ENCODE results near the gene TMEM51.

TMEM51 gene

DNA sequence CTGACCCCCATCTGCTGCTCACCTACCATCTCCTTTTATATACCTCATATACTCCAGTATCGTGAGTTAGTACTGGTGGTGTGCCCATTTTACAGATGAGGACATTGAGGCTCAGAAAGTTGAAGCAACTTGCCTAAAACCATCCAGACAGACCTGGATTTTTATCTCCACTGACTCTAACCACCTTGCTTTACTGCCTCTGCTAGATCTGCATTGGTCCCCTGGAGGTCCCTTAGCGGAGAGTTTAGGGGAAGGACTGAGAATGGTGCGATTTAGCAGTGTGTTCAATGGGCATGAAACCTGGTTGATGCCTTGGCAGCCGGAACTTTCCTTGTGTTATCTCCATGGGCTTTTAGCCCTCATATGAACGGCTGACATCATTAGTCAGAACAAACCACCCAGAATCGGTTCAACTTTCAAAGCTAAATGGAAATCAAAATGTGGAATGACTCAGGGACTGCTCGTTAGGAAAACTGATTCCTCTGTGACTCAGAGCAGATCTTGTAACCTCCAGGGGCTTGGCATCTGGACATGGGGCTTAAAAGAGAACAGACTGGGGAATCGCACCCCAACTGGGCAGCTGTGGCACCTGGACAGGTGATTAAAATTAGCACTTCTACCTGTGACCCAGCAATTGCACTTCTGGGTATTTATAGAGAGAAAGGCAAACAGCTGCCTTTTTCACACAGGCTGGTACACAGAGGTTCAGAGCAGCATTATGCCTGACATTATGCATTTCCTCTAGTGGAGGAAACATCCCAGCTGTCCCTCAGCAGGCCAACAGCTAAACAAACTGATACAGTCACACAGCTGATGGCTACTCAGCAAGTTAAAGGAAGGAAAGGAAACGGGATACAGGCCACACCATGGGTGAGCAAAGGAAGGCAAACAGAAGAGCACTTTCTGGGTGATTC is 25.3 kb downstream of the TMEM51 start:
- DNase-seq = no peak

DNA sequence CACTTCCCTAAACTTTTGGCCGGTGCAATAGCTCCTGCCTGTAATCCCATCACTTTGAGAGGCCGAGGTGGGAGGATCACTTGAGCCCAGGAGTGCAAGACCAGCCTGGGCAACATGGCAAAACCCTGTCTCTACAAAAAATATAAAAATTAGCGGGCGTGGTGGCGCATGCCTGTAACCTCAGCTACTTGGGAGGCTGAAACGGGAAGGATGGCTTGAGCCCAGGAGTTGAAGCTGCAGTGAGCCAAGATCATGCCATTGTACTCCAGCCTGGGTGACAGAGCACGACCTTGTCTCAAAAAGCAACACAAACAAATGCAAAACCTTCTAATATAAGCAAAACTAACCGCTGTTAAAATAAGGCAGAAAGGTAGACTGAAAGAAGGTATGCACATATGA is 25.9 kb downstream of the TMEM51 start:
- no peak for DNase-seq

DNA sequence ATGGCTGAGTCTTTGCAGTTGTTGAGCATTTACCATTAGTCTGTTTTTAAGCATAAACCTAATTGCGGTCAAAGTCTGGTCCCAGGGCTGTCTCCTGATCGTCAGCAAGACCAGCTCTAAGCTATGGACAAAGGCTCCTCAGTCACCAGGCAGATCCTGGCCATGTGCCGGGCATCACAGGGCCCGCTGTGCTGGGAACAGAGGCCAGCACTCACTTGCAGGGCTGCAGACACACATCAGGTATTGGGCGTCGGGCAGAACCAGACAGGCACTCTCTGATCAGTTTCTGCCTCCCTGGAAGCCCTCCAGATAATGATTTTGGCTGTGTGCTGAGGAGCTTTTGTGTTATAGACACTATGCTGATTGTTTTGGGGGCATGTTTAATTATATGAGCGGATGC is 26.6 kb downstream of the TMEM51 start:
- peak in 13 of 14 donors; percentile 9 to 87 (median 70) for DNase-seq

DNA sequence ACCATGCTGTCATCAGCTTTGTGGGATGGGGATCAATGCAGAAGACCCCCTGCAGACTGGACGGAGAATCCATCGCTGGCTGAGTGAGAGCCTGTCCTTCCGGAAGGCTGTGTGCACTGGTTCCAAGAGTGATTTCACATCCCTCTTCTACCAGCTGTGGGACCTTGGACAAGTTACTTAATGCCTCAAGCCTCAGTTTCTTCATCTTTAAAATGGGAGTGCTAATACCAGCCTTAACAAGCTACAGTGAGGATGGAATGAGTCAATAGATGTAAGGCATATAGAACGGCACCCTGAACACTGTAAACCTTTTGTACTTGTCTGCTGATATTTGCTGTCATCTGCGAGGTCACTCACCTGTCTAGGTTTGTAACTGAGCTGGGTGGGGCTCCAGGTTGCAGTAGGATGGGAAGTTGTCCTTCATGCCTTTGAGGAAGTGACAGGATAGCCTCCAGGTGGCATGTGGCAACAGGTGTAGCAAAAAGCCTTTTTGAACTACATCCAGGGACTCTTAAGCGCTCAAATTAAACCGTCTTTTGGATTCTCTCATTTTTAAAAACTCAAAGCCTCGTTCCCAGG is 27.5 kb downstream of the TMEM51 start:
- DNase-seq = peak in 1 of 14 donors; percentile 17

DNA sequence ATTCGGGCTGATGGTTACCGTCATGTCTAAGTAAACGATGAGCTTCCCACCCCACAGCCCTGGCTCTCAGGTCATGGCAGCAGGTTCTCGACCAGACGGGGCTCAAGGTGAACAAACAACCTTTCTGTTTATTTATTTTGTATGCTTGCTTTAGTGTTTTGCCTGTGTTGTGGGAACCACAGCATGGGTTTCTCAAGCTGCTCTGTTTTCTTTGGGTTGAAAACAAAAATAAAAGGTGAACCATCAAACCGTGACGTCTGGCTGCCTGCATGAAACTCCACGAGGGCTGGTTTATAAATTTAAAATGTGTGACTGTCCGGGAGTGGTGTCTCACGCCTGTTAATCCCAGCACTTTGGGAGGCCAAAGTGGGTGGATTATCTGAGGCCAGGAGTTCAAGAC is 28.0 kb downstream of the TMEM51 start:
- no peak for DNase-seq

DNA sequence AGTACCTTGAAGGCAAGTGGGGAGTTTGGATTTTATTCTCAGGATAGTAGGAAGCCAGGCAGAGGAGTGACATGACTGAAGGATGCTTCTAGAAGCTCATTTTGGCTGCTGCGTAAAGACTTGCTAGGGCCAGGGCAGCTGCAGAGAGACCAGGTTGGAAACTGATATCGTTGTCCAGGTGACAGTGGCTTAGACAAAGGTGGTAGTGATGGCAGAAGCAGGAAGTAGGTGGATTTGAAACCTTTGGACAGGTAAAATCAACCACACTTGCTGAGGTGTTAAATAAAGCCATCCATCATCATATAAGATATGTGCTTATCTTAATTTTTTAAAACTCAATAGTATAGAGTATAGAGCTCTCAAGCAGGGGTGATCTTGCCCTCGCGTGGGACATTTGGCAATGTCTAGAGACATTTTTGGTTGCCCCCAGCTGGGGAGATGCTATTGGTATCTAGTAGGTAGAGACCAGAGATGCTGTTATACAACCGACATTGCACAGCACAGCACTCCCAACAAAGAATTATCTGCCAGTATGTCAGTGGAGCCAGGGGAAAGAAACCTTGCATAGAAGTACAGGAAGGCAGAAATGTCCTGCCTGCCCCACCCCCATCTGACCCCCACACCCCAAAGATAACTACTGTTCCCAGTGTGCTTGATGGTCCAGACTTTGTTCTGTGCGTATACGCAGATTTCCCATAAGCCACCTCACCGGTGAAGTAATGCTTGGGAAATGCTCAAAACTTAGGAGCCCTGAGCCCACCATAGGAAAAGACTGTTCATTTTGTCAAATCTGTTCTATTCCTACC is 31.1 kb downstream of the TMEM51 start:
- DNase-seq = no peak

DNA sequence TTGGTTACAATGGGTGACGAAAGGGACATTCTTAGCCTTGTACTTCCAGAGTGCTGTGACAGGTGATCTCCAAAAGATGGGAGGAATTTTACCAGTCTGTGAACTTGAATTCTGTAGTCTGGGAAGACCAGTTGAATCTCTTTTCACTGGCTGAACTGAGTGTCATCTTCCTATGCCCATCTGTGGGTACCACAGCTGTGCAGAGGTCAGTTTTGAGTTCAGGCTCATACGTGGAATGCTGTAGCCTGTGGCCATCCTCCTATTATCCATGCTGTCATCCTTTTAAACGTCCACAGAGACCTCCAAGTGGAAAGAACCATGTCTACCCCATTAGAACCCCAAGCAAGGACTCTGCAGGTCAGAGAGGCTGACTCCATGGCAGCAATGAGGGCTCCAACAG is 32.1 kb downstream of the TMEM51 start:
- DNase-seq = no peak

DNA sequence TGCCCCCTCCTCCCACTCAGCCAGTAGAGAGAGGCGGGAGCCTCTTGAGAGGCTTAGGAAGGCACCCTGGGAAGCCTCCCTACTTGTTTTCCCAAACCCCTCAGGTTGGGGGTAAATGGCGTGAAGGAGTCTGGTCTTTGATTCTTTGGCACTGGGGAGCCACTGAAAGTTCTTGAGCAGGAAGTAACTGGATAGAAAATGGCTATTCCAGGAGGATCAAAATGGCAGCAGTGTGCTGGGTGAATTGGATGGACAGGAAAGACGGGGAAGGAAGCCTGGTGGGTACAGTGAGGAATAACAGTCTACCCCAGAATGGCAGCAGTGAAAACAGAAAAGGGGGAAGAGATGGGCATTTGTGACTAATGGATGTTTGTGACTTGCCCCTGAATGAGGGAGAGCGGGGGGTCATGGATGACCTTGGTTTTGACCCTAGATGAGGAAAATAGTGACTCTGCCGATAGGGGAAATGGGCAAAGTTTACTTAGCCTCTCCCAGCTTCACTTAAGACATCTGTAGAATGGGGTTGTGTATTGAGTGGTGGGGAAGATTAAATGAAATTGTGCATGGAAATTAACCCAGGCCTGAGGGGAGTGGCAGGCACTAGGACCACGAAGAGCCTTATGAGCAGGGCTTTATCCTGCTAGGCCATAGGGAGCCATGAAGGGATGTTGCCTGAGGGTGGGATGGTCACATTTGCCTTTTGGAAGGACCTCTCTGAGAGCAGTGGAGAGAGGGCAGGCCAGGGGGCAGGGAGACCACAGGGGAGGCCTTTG is 32.7 kb downstream of the TMEM51 start:
- no peak for DNase-seq

DNA sequence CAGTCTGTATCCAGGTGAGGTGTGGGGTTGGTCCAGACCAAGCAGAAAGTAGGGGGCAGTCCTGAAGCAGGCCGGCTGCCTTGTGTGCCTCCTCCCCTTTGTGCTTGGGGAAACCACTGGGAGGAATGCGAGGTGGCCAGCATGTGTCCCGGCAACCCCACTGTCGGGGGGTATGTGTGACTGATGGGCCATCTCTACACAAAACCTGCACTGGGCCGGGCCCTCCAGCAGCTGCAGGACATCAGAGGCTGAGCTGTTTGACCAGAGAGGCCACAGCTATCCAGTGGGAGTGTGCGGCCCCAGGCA is 33.3 kb downstream of the TMEM51 start:
- no peak for DNase-seq

DNA sequence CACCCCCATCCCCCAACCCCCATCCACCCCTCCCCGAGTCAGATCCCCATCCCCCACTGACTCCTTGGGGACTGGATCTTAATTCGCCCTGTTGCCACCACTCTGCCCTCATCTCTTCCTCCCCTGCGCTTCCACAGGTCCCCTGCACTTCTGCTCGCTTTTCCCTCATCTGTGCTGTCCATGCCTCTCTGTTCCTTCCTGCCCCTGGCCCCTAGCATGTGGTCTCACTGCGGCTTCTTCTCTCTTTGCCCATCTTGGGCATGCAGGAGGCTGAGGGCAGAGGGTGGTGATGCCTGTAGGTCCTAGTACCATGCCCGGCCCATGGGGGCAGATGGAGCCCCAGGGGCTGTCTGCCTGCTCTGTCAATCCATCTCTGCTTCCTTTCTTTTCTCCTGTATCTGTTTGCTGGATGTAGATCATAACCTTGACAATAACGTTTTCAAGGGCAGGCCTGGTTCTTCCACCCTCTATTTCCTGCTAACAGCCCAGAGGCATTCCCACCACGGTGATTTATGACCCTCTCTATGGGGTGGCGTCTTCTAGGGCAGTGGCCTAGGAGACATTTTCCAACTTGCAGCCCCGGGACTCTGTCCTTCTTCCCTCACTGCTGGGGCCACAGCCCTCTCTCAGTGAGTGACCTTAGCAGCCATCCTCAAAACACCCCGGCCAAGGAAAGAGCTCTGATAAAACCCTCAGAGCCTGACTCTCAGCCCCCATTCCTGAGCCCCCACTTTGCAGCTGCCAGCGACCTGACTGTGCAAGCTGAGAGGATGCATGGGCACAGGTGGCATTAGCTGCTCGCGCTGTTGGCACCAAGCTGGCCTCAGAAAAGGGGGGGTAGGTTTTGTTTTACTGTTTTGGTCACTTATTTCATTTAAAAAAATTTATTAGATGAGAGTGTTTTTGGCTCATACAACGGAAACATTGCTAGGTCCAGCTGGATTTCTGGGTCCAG is 33.9 kb downstream of the TMEM51 start:
- peak in 1 of 14 donors; percentile 23 for DNase-seq

DNA sequence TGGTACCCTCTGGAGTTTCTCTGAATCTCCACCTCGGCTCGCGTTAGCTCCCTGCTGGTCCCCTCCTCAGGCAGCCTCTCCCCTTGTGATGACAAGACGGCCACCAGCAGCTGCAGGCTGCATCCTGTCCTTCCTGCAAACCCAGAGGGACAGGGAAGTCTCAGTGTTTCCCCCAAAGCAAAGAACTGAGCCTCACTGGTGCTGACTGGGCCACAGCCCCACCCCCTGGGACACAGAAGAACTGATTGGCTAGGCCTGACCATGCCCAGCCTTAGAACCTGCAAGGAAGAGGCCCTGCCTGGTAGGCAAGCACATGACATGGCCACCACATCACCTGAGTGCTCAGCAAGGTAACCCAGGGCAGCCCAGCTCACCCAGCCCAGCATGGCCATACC is 34.6 kb downstream of the TMEM51 start:
- peak in 1 of 14 donors; percentile 41 for DNase-seq

DNA sequence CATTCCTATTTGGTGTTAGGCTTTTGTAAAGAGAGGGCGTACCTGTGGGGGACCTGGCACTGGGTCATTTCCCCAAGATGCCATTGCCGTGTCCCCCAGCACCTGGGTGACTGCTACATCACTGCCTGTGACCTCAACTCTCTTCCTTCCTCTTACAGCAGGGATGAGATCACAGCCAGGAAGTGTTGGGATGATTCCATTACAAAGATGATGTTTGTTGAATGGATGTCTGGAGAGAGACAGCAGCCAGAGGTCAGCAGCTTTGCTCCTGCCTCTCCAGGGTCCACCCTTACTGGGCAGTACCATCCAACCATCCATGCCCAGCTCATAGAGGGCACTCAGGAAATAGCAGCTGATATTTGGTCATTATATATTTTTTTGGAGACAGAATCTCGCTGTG is 35.1 kb downstream of the TMEM51 start:
- DNase-seq = no peak

DNA sequence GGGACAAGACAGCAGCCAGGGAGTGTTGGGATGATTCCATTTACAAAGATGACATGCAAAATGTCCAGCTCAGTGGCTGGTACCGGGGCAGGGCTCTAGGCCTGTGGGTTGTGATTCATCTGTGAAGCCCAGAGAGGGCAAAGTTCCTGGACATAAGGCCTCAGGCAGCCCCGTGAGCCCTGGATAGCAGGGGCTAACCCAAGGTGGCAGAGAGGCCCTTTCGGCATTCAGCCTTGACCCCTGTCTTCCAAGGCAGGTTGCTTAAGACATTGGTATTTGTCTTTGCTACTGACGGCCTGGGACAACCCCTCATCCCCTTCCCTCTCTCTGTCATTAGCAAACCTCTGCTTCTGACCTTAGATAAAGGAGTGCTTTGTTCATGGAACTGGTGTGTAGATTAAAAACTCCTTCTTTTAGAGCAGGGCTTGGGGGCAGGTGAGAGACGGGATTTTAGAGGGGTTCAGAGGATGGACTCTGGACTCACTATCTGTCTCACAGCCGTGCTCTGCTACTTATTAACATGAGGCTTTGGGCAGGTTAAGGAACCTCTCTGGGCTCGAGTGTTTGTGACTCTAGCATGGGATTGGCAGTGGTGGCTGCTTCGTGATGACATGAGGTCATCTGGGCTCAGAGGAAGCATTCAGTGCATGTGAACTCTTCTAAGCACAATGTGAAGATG is 36.3 kb downstream of the TMEM51 start:
- no peak for DNase-seq

DNA sequence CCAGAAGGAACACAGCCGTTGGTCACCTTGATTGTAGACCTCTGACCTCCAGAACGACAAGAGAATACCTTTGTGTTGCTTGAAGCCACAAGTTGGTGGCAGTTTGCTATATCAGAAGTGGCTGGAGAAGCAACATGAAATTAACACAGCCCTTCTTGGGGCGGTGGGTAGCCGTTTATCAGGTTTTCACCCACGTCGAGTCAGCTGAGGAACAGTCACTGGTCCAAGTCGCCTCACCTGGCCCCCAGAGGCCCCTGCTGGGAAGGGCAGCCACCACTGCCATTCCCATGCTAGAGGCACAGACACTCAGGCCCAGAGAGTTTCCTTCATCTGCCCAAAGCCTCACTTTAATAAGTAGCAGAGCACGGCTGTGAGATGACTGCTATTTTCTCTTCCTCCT is 37.7 kb downstream of the TMEM51 start:
- DNase-seq = no peak

DNA sequence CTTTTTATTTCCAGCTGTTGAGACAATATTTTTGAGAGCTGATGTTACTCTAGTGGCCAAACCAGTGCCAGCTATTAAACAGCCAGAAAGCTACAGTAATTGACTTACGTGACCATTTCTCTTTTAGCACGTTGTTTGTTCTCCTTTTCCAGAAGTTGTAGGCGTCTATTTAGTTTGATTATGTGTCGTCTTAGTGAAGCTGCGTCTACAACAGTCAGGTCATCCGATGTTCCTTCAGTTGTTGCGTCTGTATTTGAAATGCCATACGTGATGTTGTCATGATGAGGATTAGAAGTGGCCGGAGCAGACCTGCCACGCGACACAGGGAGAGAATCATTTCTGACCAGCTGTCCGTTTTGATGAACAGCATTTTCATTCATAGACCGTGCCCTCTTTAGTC is 38.2 kb downstream of the TMEM51 start:
- DNase-seq = no peak

DNA sequence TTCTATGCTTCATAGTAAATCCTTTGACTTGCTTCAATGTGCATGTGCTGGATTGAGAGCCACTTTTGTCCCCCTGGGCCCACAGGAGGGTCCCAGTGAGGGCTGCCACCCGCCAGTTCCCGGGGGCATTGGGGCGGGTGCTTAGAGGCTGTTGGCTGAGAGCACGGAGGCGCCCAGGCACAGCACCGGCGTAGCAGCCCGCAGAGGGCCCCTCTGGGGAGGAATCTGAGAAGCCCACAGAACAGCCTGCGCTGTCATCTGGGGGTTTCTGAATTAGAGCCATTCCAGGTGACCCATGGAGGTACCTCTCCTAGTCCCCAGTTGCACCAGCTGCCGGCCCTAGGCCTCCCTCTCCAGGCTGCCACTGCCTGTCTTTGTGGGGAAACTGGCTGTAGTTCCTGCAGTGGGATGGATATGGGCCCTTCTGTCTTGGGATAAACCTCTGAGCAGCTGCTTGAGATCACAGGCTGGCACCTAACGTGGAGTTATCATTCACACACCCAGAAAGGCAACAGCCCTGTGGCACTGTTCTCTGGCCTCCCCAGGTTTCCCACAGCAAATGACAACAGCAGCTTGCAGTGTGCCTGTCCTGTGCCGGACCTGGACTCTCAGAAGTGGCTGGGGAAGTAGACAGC is 39.5 kb downstream of the TMEM51 start:
- no peak for DNase-seq

DNA sequence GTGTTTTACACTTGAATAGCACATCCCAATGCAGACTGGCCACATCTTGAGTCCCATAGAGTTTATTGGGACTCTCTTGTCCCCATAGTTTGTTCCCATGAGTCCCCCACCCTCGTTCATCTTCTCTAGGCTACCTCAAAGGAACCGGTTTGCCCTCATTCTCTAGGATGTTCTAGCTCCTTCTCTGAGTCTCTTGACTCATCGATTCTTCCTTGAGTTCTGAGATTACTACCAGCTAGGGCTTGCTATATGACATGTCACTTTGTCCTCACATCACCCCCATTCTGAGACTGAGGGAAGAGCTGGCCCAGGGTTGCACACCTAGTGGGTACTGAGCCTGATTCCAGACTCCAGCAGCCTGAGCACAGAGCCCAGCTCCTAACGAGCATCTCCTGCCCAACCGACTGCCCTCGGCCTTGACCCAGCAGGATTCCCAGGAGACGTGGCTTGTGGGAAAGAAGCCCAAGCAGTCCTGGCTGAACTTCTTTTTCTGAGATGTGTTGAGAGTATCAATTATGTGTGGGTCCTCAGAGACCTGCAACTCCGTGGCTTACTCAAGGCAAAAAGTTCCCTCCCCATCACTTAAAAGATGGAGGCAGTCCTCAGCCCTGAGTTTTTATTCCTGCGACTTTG is 42.0 kb downstream of the TMEM51 start:
- peak in 2 of 14 donors; percentile 10 to 20 for DNase-seq

DNA sequence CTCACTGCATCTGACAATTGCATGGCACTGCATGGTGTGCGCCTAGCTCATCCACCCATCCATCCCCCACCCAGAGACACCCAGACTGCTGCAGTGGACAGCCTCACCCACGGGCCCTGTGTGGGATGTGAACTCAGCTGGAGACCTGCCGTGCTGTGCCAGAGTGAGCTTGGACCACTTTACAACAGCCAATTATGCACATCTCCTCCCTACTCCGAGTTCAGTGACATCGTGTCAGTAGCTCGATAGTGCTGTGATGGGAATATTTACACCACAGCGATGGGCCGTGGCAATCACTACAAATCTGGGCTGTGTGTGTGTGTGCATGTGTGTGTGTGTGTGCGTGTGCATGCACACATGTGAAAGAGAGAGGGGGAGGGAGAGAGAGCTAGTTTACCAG is 42.5 kb downstream of the TMEM51 start:
- DNase-seq = no peak

DNA sequence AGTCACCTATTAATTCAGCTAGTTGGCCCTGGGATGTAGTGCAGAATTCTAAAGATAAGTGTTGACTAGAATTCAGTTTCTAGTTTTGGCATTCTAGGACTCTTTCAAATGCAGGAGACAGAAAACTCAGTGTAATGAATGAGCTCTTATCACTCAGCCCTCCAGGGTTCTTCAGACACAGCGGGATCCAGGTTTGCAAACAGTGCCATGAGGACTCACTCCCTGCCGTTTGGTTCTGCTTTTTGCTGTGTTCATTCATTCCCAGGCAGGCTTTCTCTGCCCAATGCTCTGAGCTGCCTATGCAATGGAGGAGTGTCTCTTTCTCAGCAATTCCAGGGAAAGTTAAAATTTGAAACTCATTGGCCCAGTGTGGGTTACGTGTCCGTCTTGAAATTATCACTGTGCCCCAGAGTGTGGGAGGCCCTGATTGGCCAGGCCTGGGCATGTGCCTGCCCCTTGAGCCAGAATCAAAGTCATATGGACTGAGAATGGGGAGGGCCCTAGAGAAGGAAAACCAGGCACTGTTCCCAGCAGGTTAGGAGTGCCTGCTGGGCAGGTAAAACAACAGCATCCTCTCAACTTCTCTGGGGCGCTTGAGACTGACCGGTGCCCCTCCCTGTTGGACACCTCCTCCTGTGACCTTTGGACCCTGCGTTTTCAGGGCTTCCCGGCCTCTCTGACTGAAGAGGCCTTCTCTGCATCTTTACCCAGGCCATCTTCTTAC is 43.4 kb downstream of the TMEM51 start:
- DNase-seq = peak in 1 of 14 donors; percentile 60
